ENCODE measurements around the gene MTO1. TPM values are rescaled to one million over a fixed set of nuclear protein-coding genes. Genes with fewer than 3 reads are reported as not detected.
"Not testable (repeated sequence)": the region's sequence is repeated elsewhere in the genome, so short reads cannot be mapped to it uniquely, and the experiment has no call there.

Gene MTO1
- total RNA-seq, 1 experiment from 2014 or later = 19.5 TPM

- peaks cover 14% of the 10 kb centered on the region; the same call in 1 of the 2 replicates for H3K36me3 ChIP-seq (ENCODE audit: low read depth, low read length)
- POLR2A ChIA-PET (ENCODE audit: unreplicated experiment) = no interaction called here
Measured at GRCh38 chr6:73504160-73504559, 42.6 kb downstream of the MTO1 start.

GRCh38 chr6:73505142-73505541 is 43.6 kb downstream of the MTO1 start:
- ChIA-PET CTCF (no interaction called here), POLR2A (ENCODE audit: unreplicated experiment) (no interaction called here)
- no peak overlapping the region for H3K4me2 ChIP-seq (ENCODE audit: low read length)
- H3K9ac ChIP-seq (ENCODE audit: low read length) = no peak overlapping the region
- H3K27ac ChIP-seq (ENCODE audit: low read length) = no peak overlapping the region
- peaks cover 14% of the 10 kb centered on the region; the same call in 1 of the 2 replicates for H3K36me3 ChIP-seq (ENCODE audit: low read depth, low read length)
- no peaks in the 10 kb centered on the region for H3K9me3 ChIP-seq (ENCODE audit: low read length)
- H2AFZ ChIP-seq (ENCODE audit: low read length) = no peak overlapping the region
- no peak for TF ChIP-seq CTCF (conservative IDR thresholded peaks at IDR 0.05; ENCODE audit: low read depth, low read length)
- no peak for TF ChIP-seq EZH2 (IDR thresholded peaks at IDR 0.05; ENCODE audit: low read length, unreplicated experiment)
- no peak for TF ChIP-seq EZH2phosphoT487 (IDR thresholded peaks at IDR 0.05; ENCODE audit: borderline replicate concordance, low read length)
- no peaks in the 10 kb centered on the region for H3K79me2 ChIP-seq (ENCODE audit: low read length)
- no peaks in the 10 kb centered on the region for H3K9me2 ChIP-seq (replicated peaks; ENCODE audit: low read length)
- ATAC-seq = no peak
- H3K4me3 ChIP-seq (ENCODE audit: low read length) = no peak overlapping the region
- H3K4me1 ChIP-seq (ENCODE audit: insufficient read depth, low read length) = no peaks in the 10 kb centered on the region
- no peaks in the 10 kb centered on the region for H3K27me3 ChIP-seq (ENCODE audit: low read length)
- BruUV-seq (replicated peaks) = no TSS peak
- DNase-seq = no peak
- H4K20me1 ChIP-seq (ENCODE audit: low read length) = no peaks in the 10 kb centered on the region
- intact Hi-C loops (cut with micrococcal nuclease) = no loop called here
- H3F3A ChIP-seq (ENCODE audit: low read length, unreplicated experiment) = no peaks in the 10 kb centered on the region

More at GRCh38 chr6:73504160-73504559, 42.6 kb downstream of the MTO1 start:
- Histone ChIP-seq H3F3A (ENCODE audit: low read length, unreplicated experiment) (no peaks in the 10 kb centered on the region), H3K79me2 (ENCODE audit: low read length) (no peaks in the 10 kb centered on the region), H3K9me3 (ENCODE audit: low read length) (no peaks in the 10 kb centered on the region), H4K20me1 (ENCODE audit: low read length) (no peaks in the 10 kb centered on the region), H3K27ac (ENCODE audit: low read length) (no peak overlapping the region), H3K9ac (ENCODE audit: low read length) (no peak overlapping the region), H3K4me2 (ENCODE audit: low read length) (no peak overlapping the region), H3K4me1 (ENCODE audit: insufficient read depth, low read length) (no peaks in the 10 kb centered on the region), H3K9me2 (replicated peaks; ENCODE audit: low read length) (no peaks in the 10 kb centered on the region), H2AFZ (ENCODE audit: low read length) (no peak overlapping the region), H3K4me3 (ENCODE audit: low read length) (no peak overlapping the region), H3K27me3 (ENCODE audit: low read length) (no peaks in the 10 kb centered on the region)
- TF ChIP-seq EZH2 (IDR thresholded peaks at IDR 0.05; ENCODE audit: low read length, unreplicated experiment) (no peak), CTCF (conservative IDR thresholded peaks at IDR 0.05; ENCODE audit: low read depth, low read length) (no peak), EZH2phosphoT487 (IDR thresholded peaks at IDR 0.05; ENCODE audit: borderline replicate concordance, low read length) (no peak)
- no peak for DNase-seq
- no peak for ATAC-seq
- no TSS peak for BruUV-seq (replicated peaks)
- intact Hi-C loops (cut with micrococcal nuclease) = no loop called here
- CTCF ChIA-PET = no interaction called here

- H3K27ac ChIP-seq (ENCODE audit: low read length); H3K4me1 ChIP-seq (ENCODE audit: insufficient read depth, low read length); H3K27me3 ChIP-seq (ENCODE audit: low read length); H3K9me2 ChIP-seq (replicated peaks; ENCODE audit: low read length); intact Hi-C loops (cut with micrococcal nuclease); H3K79me2 ChIP-seq (ENCODE audit: low read length); H3F3A ChIP-seq (ENCODE audit: low read length, unreplicated experiment); H3K4me2 ChIP-seq (ENCODE audit: low read length); POLR2A ChIA-PET (ENCODE audit: unreplicated experiment); H3K4me3 ChIP-seq (ENCODE audit: low read length); H3K9ac ChIP-seq (ENCODE audit: low read length); ATAC-seq; BruUV-seq (replicated peaks); H3K9me3 ChIP-seq (ENCODE audit: low read length); DNase-seq; H2AFZ ChIP-seq (ENCODE audit: low read length); CTCF ChIA-PET; H4K20me1 ChIP-seq (ENCODE audit: low read length): not testable (repeated sequence)
- H3K36me3 ChIP-seq (ENCODE audit: low read depth, low read length) = peaks cover 11% of the 10 kb centered on the region; the same call in 1 of the 2 replicates
Measured at GRCh38 chr6:73505705-73506104, 44.2 kb downstream of the MTO1 start.
